ENCODE data around the gene SUPT4H1.

SUPT4H1 gene

GRCh38 chr17:58340405-58340876, 11.6 kb downstream of the SUPT4H1 start:
- no peak for DNase-seq (ENCODE audit: low read depth in 2 of 2)

GRCh38 chr17:58339755-58340404, 12.1 kb downstream of the SUPT4H1 start:
- DNase-seq (ENCODE audit: low read depth in 2 of 2), result no peak

- no peak for DNase-seq (ENCODE audit: low read depth in 2 of 2)
Observed at GRCh38 chr17:58338841-58339754, 12.9 kb downstream of the SUPT4H1 start.

- no peak for DNase-seq (ENCODE audit: low read depth in 2 of 2)
Observed at GRCh38 chr17:58338454-58338840, 13.6 kb downstream of the SUPT4H1 start.

- DNase-seq (ENCODE audit: low read depth in 2 of 2), result peak; percentile 82 to 84
Observed at GRCh38 chr17:58337600-58338453, 14.2 kb downstream of the SUPT4H1 start.

- DNase-seq (ENCODE audit: low read depth in 2 of 2), result no peak
Observed at GRCh38 chr17:58337210-58337599, 14.8 kb downstream of the SUPT4H1 start.

GRCh38 chr17:58336456-58337209, 15.4 kb downstream of the SUPT4H1 start:
- no peak for DNase-seq (ENCODE audit: low read depth in 2 of 2)

- no peak for DNase-seq (ENCODE audit: low read depth in 2 of 2)
Observed at GRCh38 chr17:58335779-58336455, 16.1 kb downstream of the SUPT4H1 start.

GRCh38 chr17:58335061-58335731, 16.8 kb downstream of the SUPT4H1 start:
- no peak for DNase-seq (ENCODE audit: low read depth in 2 of 2)

- no peak for DNase-seq (ENCODE audit: low read depth in 2 of 2)
Observed at GRCh38 chr17:58334661-58335060, 17.3 kb downstream of the SUPT4H1 start.

GRCh38 chr17:58334256-58334655, 17.7 kb downstream of the SUPT4H1 start:
- DNase-seq (ENCODE audit: low read depth in 2 of 2), result no peak

GRCh38 chr17:58333736-58334207, 18.2 kb downstream of the SUPT4H1 start:
- no peak for DNase-seq (ENCODE audit: low read depth in 2 of 2)

- no peak for DNase-seq (ENCODE audit: low read depth in 2 of 2)
Observed at GRCh38 chr17:58332778-58333735, 18.9 kb downstream of the SUPT4H1 start.

GRCh38 chr17:58331815-58332777, 19.9 kb downstream of the SUPT4H1 start:
- DNase-seq (ENCODE audit: low read depth in 2 of 2), result peak; percentile 81 to 83

GRCh38 chr17:58330997-58331814, 20.8 kb downstream of the SUPT4H1 start:
- no peak for DNase-seq (ENCODE audit: low read depth in 2 of 2)

- no peak for DNase-seq (ENCODE audit: low read depth in 2 of 2)
Observed at GRCh38 chr17:58330538-58330996, 21.4 kb downstream of the SUPT4H1 start.
